Skin epidermis (tissue), 12 donors: Measurements from ENCODE around the gene LARP4B.
A peak's percentile ranks its signal among the peaks of the same experiment; 100 is the strongest.

Experiments
- H3K27ac ChIP-seq, 21 experiments: fragments of 200-600 bp; sonication (generic) in 11 of 21; one replicate each; pipeline ENCODE4 v1.5.0; 2020; ENCODE audit warnings: mild to moderate bottlenecking in 3 of 21, inconsistent platforms in 2 of 21, moderate library complexity in 2 of 21
- H3K4me3 ChIP-seq, 7 experiments: fragments of 200-600 bp; sonication (generic) in 2 of 7; one replicate each; pipeline ENCODE4 v1.5.0; 2020; ENCODE audit warnings: inconsistent platforms in 2 of 7, mild to moderate bottlenecking in 2 of 7, moderate library complexity in 1 of 7

LARP4B gene

GRCh38 chr10:876438-876837, 55.1 kb downstream of the LARP4B start:
- no peak overlapping the region for H3K27ac ChIP-seq
- H3K4me3 ChIP-seq: no peak overlapping the region

- Histone ChIP-seq H3K27ac (no peak overlapping the region), H3K4me3 (no peak overlapping the region)
Measured at GRCh38 chr10:873020-873419, 58.5 kb downstream of the LARP4B start.

- Histone ChIP-seq H3K4me3 (no peak overlapping the region), H3K27ac (no peak overlapping the region)
Measured at GRCh38 chr10:871951-872403, 59.5 kb downstream of the LARP4B start.

GRCh38 chr10:870564-871166, 60.8 kb downstream of the LARP4B start:
- Histone ChIP-seq H3K27ac (no peak overlapping the region), H3K4me3 (no peak overlapping the region)

- Histone ChIP-seq H3K4me3 (no peak overlapping the region), H3K27ac (no peak overlapping the region)
Measured at GRCh38 chr10:869171-869570, 62.3 kb downstream of the LARP4B start.

- no peak overlapping the region for H3K4me3 ChIP-seq
- no peak overlapping the region for H3K27ac ChIP-seq
Measured at GRCh38 chr10:867807-868206, 63.7 kb downstream of the LARP4B start.

GRCh38 chr10:866577-866941, 64.9 kb downstream of the LARP4B start:
- H3K4me3 ChIP-seq: no peak overlapping the region
- no peak overlapping the region for H3K27ac ChIP-seq

GRCh38 chr10:865924-866576, 65.5 kb downstream of the LARP4B start:
- no peak overlapping the region for H3K27ac ChIP-seq

GRCh38 chr10:865257-865656, 66.2 kb downstream of the LARP4B start:
- Histone ChIP-seq H3K27ac (no peak overlapping the region), H3K4me3 (no peak overlapping the region)

More at GRCh38 chr10:865924-866576, 65.5 kb downstream of the LARP4B start:
- H3K4me3 ChIP-seq: no peak overlapping the region

- Histone ChIP-seq H3K27ac (no peak overlapping the region), H3K4me3 (no peak overlapping the region)
Measured at GRCh38 chr10:860519-860918, 71.0 kb downstream of the LARP4B start.

GRCh38 chr10:856416-857157, 74.9 kb downstream of the LARP4B start:
- Histone ChIP-seq H3K27ac (peak overlapping the region in 3 of 21 experiments; percentile 4 to 53 (median 15)), H3K4me3 (no peak overlapping the region)

- Histone ChIP-seq H3K4me3 (no peak overlapping the region), H3K27ac (no peak overlapping the region)
Measured at GRCh38 chr10:855671-856070, 75.8 kb downstream of the LARP4B start.

- no peak overlapping the region for H3K27ac ChIP-seq
- no peak overlapping the region for H3K4me3 ChIP-seq
Measured at GRCh38 chr10:855079-855478, 76.4 kb downstream of the LARP4B start.

- Histone ChIP-seq H3K4me3 (no peak overlapping the region), H3K27ac (no peak overlapping the region)
Measured at GRCh38 chr10:853017-853416, 78.5 kb downstream of the LARP4B start.

- Histone ChIP-seq H3K27ac (no peak overlapping the region), H3K4me3 (no peak overlapping the region)
Measured at GRCh38 chr10:852386-852785, 79.1 kb downstream of the LARP4B start.

- Histone ChIP-seq H3K4me3 (no peak overlapping the region), H3K27ac (no peak overlapping the region)
Measured at GRCh38 chr10:851901-852300, 79.6 kb downstream of the LARP4B start.

GRCh38 chr10:850093-850492, 81.4 kb downstream of the LARP4B start:
- Histone ChIP-seq H3K27ac (no peak overlapping the region), H3K4me3 (no peak overlapping the region)

- Histone ChIP-seq H3K27ac (no peak overlapping the region), H3K4me3 (no peak overlapping the region)
Measured at GRCh38 chr10:847868-848267, 83.6 kb downstream of the LARP4B start.

GRCh38 chr10:846126-846685, 85.3 kb downstream of the LARP4B start:
- Histone ChIP-seq H3K4me3 (no peak overlapping the region), H3K27ac (peak overlapping the region in 4 of 21 experiments; percentile 2 to 32 (median 16))

GRCh38 chr10:845526-845925, 86.0 kb downstream of the LARP4B start:
- H3K27ac ChIP-seq: peak overlapping the region in 2 of 21 experiments; percentile 12 to 19
- H3K4me3 ChIP-seq: no peak overlapping the region

GRCh38 chr10:844552-844951, 87.0 kb downstream of the LARP4B start:
- Histone ChIP-seq H3K27ac (peak overlapping the region in 2 of 21 experiments; percentile 25 to 66), H3K4me3 (no peak overlapping the region)
